ENCODE results near the gene FBXO27. TPM values are rescaled to one million over a fixed set of nuclear protein-coding genes. Genes with fewer than 3 reads are reported as not detected.
A peak's percentile ranks its signal among the peaks of the same experiment; 100 is the strongest.

FBXO27 gene
- total and polyA plus RNA-seq, 4 donors: 2.1 to 5.0 (median 3.7) TPM

GRCh38 chr19:38980583-38981374 is 51.6 kb downstream of the FBXO27 start:
- H3K4me3 ChIP-seq (ENCODE audit: low read depth in 1 of 3, low read length in 3 of 3): no peak overlapping the region
- H3K27ac ChIP-seq (ENCODE audit: low read depth in 1 of 2, low read length in 2 of 2): peak overlapping the region; percentile 59 to 70
- H3K9ac ChIP-seq (ENCODE audit: low read depth in 1 of 2, low read length in 2 of 2): no peak overlapping the region
- H3K4me1 ChIP-seq (ENCODE audit: control insufficient read depth in 4 of 4, insufficient read depth in 4 of 4, low read length in 3 of 4): peaks cover 7 to 33% (median 25%) of the 10 kb centered on the region in 4 donors
- H3K9me3 ChIP-seq (ENCODE audit: control insufficient read depth in 4 of 4, low read length in 3 of 4): peaks cover 0 to 3% (median 0%) of the 10 kb centered on the region in 4 donors
- H3K36me3 ChIP-seq (ENCODE audit: control insufficient read depth in 4 of 4, insufficient read depth in 3 of 4, low read depth in 1 of 4, low read length in 3 of 4): no peaks in the 10 kb centered on the region
- TF ChIP-seq ATF3 (IDR thresholded peaks at IDR 0.05) (no peak), HNF4A (conservative IDR thresholded peaks at IDR 0.05) (peak; percentile 40 to 61), FOXA2 (IDR thresholded peaks at IDR 0.05) (peak; percentile 46), NR2F2 (IDR thresholded peaks at IDR 0.05) (no peak), MAX (IDR thresholded peaks at IDR 0.05) (peak; percentile 73), SP1 (IDR thresholded peaks at IDR 0.05) (peak; percentile 71), EGR1 (IDR thresholded peaks at IDR 0.05; ENCODE audit: low read depth in 2 of 2) (no peak), TAF1 (conservative IDR thresholded peaks at IDR 0.05) (no peak), GABPA (IDR thresholded peaks at IDR 0.05 in 1 of 2, conservative IDR thresholded peaks at IDR 0.05 in 1 of 2) (no peak), HNF4G (IDR thresholded peaks at IDR 0.05) (no peak), CTCF (IDR thresholded peaks at IDR 0.05; ENCODE audit: low read depth, low read length, missing input control) (no peak), REST (IDR thresholded peaks at IDR 0.05) (no peak), JUND (IDR thresholded peaks at IDR 0.05) (no peak), YY1 (IDR thresholded peaks at IDR 0.05) (no peak), RXRA (IDR thresholded peaks at IDR 0.05) (peak; percentile 76 to 81), RAD21 (IDR thresholded peaks at IDR 0.05) (no peak), ZBTB33 (IDR thresholded peaks at IDR 0.05) (peak; percentile 29), FOXA1 (IDR thresholded peaks at IDR 0.05) (peak; percentile 48)
- no peaks in the 10 kb centered on the region for H3K27me3 ChIP-seq (ENCODE audit: control insufficient read depth in 4 of 4, insufficient read depth in 4 of 4, low read length in 3 of 4)
- peak; percentile 50 for DNase-seq (ENCODE audit: low spot score)
- 53% methylated on average over 10 of the region's 10 CpGs for WGBS
